HG02610 (cell line): ENCODE data around the gene LCE3A.

ENCODE experiments used
- ATAC-seq: cut with Tn5 transposase; IDR thresholded peaks from one replicate; pipeline ENCODE4 v1.9.1; 2021; ENCODE audit warnings: mild to moderate bottlenecking, moderate library complexity; ENCODE audit not compliant: unreplicated experiment

LCE3A gene

GRCh38 chr1:152577168-152577567 is 45.7 kb downstream of the LCE3A start:
- peak; percentile 63 for ATAC-seq
